Endodermal cell (in vitro differentiated cells): Measurements from ENCODE around the gene PI16. TPM values are rescaled to one million over a fixed set of nuclear protein-coding genes. Genes with fewer than 3 reads are reported as not detected.

Experiments used
- DNase-seq: peaks from one replicate; pipeline ENCODE4 v3.0.0-alpha.2; 2017
- H3K27ac ChIP-seq: 2 replicates; pipeline ENCODE4 v1.5.1; 2013; ENCODE audit warnings: mild to moderate bottlenecking, low read depth, low read length, moderate library complexity
- H3K27me3 ChIP-seq: 2 replicates; pipeline ENCODE4 v1.6.1; 2013; ENCODE audit warnings: mild to moderate bottlenecking, low read length, moderate library complexity; ENCODE audit not compliant: insufficient read depth, control insufficient read depth, poor library complexity, severe bottlenecking
- H3K36me3 ChIP-seq: 2 replicates; pipeline ENCODE4 v1.7.0; 2013; ENCODE audit warnings: mild to moderate bottlenecking, low read length, moderate library complexity; ENCODE audit not compliant: control insufficient read depth, insufficient read depth
- H3K4me1 ChIP-seq: one replicate; pipeline ENCODE4 v1.7.0; 2013; ENCODE audit warnings: low read length; ENCODE audit not compliant: control insufficient read depth, insufficient read depth
- H3K4me3 ChIP-seq: 2 replicates; pipeline ENCODE4 v1.5.1; 2013; ENCODE audit warnings: mild to moderate bottlenecking, low read length, moderate library complexity
- H3K9ac ChIP-seq: 2 replicates; pipeline ENCODE4 v1.6.1; 2013; ENCODE audit warnings: mild to moderate bottlenecking, low read length, moderate library complexity; ENCODE audit not compliant: poor library complexity, severe bottlenecking; ENCODE audit errors: extremely low read depth
- H3K9me3 ChIP-seq: 2 replicates; pipeline ENCODE4 v1.6.1; 2013; ENCODE audit warnings: mild to moderate bottlenecking, low read length, moderate library complexity; ENCODE audit not compliant: control insufficient read depth
- H3K27ac Mint-ChIP-seq: 2 replicates; pipeline ENCODE4 v1.8.0; 2020; ENCODE audit warnings: mixed read lengths
- H3K27me3 Mint-ChIP-seq: 2 replicates; pipeline ENCODE4 v1.8.0; 2021; ENCODE audit warnings: mild to moderate bottlenecking, mixed read lengths; ENCODE audit not compliant: insufficient read depth
- H3K36me3 Mint-ChIP-seq: 2 replicates; pipeline ENCODE4 v1.8.0; 2020; ENCODE audit warnings: low read depth, mixed read lengths
- H3K4me1 Mint-ChIP-seq: 2 replicates; pipeline ENCODE4 v1.8.0; 2020; ENCODE audit warnings: mixed read lengths
- H3K4me3 Mint-ChIP-seq: 2 replicates; pipeline ENCODE4 v1.8.0; 2020; ENCODE audit warnings: mild to moderate bottlenecking, moderate library complexity, mixed read lengths
- H3K9me3 Mint-ChIP-seq: 2 replicates; pipeline ENCODE4 v1.8.0; 2020; ENCODE audit warnings: mild to moderate bottlenecking, mixed read lengths
- CTCF ChIP-seq: fragments of 200-600 bp; sonication (generic); conservative IDR thresholded peaks from 2 replicates; pipeline ENCODE4 v1.5.0; 2021; ENCODE audit warnings: antibody characterized with exemption, mild to moderate bottlenecking
- WGBS, 2 experiments: methylation state at CpG; one replicate each; pipeline versions ENCODE4 v1.1.5 to v1.1.7; 2013; ENCODE audit warnings: missing lambda C conversion rate in 2 of 2, mixed read lengths in 1 of 2; ENCODE audit not compliant: insufficient coverage in 1 of 2, insufficient read length in 1 of 2; 5-methylcytosine and 5-hydroxymethylcytosine counted together
- total RNA-seq, 2 donors: library from RNA; stranded (reverse); fragmentation: NEBNext Ultra II Directional in 1 of 2; extraction: Animal tissue kit (Norgen Biotek cat#: 25700) in 1 of 2; gene quantifications; 2 replicates in 1 of 2; 3 replicates in 1 of 2; pipeline ENCODE4 v1.2.1, GENCODE V29; 2021

Gene PI16
- total RNA-seq, 2 donors from 2014 or later, result not detected

GRCh38 chr6:36997811-36998722 is 43.5 kb downstream of the PI16 start:
- Histone ChIP-seq H3K9me3 (no peaks in the 10 kb centered on the region), H3K27ac (peak overlapping the region; percentile 18), H3K36me3 (no peaks in the 10 kb centered on the region), H3K9ac (no peak overlapping the region), H3K27me3 (no peaks in the 10 kb centered on the region), H3K4me1 (no peaks in the 10 kb centered on the region), H3K4me3 (no peak overlapping the region)
- no peak for TF ChIP-seq CTCF
- no peak overlapping the region for H3K27ac Mint-ChIP-seq
- WGBS, 2 experiments, result 81 to 86% methylated on average over 15 to 18 of the region's 18 CpGs
- no peak overlapping the region for H3K4me3 Mint-ChIP-seq
- no peaks in the 10 kb centered on the region for H3K9me3 Mint-ChIP-seq
- H3K4me1 Mint-ChIP-seq, result peaks cover 2% of the 10 kb centered on the region
- peak; percentile 66 for DNase-seq
- no peaks in the 10 kb centered on the region for H3K27me3 Mint-ChIP-seq
- no peaks in the 10 kb centered on the region for H3K36me3 Mint-ChIP-seq

GRCh38 chr6:36998723-36999038 is 44.1 kb downstream of the PI16 start:
- H3K27ac ChIP-seq, result no peak overlapping the region

GRCh38 chr6:36999061-36999750 is 44.7 kb downstream of the PI16 start:
- Histone ChIP-seq H3K27ac (no peak overlapping the region), H3K9ac (no peak overlapping the region), H3K27me3 (no peaks in the 10 kb centered on the region), H3K4me1 (no peaks in the 10 kb centered on the region), H3K4me3 (no peak overlapping the region), H3K36me3 (no peaks in the 10 kb centered on the region), H3K9me3 (no peaks in the 10 kb centered on the region)
- DNase-seq, result no peak
- H3K4me1 Mint-ChIP-seq, result peaks cover 2% of the 10 kb centered on the region
- no peaks in the 10 kb centered on the region for H3K27me3 Mint-ChIP-seq
- TF ChIP-seq CTCF, result no peak
- H3K36me3 Mint-ChIP-seq, result no peaks in the 10 kb centered on the region
- no peak overlapping the region for H3K4me3 Mint-ChIP-seq
- no peak overlapping the region for H3K27ac Mint-ChIP-seq
- WGBS, 2 experiments, result 87 to 90% methylated on average over 3 to 15 of the region's 15 CpGs
- H3K9me3 Mint-ChIP-seq, result no peaks in the 10 kb centered on the region

More at GRCh38 chr6:36998723-36999038, 44.1 kb downstream of the PI16 start:
- Histone ChIP-seq H3K9me3 (no peaks in the 10 kb centered on the region), H3K4me3 (no peak overlapping the region), H3K27me3 (no peaks in the 10 kb centered on the region), H3K36me3 (no peaks in the 10 kb centered on the region), H3K4me1 (no peaks in the 10 kb centered on the region), H3K9ac (no peak overlapping the region)
- no peaks in the 10 kb centered on the region for H3K27me3 Mint-ChIP-seq
- no peak overlapping the region for H3K4me3 Mint-ChIP-seq
- H3K27ac Mint-ChIP-seq, result no peak overlapping the region
- no peaks in the 10 kb centered on the region for H3K36me3 Mint-ChIP-seq
- peaks cover 2% of the 10 kb centered on the region for H3K4me1 Mint-ChIP-seq
- no peaks in the 10 kb centered on the region for H3K9me3 Mint-ChIP-seq
- no peak for DNase-seq
- TF ChIP-seq CTCF, result no peak
- WGBS, 2 experiments, result 93 to 100% methylated on average over 1 to 8 of the region's 8 CpGs
